GM12878 (cell line): Measurements from ENCODE around the gene C7orf33. TPM values are rescaled to one million over a fixed set of nuclear protein-coding genes. Genes with fewer than 3 reads are reported as not detected.

ENCODE experiments used
- ATAC-seq: fragments of 200-7000 bp; cut with Tn5 transposase; 3 replicates; pipeline ENCODE4 v1.9.1; 2020; ENCODE audit warnings: mild to moderate bottlenecking, moderate library complexity
- BruUV-seq: library from RNA; stranded (reverse); fragments of 400-500 nt; replicated peaks from 2 replicates; lab custom pipeline; 2021; lab: Mats Ljungman, UMichigan
- CTCF ChIA-PET: fragments of 300-600 bp; sonication (Branson Sonifier 250); formaldehyde crosslinking; extraction: SDS; loops from one replicate; lab custom pipeline; 2021; ENCODE audit warnings: inconsistent platforms; lab: Yijun Ruan, JAX
- POLR2A ChIA-PET: fragments of 350-600 bp; formaldehyde crosslinking; extraction: SDS; loops from one replicate; lab custom pipeline; 2021; ENCODE audit warnings: inconsistent platforms; lab: Charles Lee
- RAD21 ChIA-PET: fragments of 300-600 bp; sonication (Branson Sonifier 250); formaldehyde crosslinking; loops from one replicate; lab custom pipeline; 2023; ENCODE audit warnings: antibody characterized with exemption; ENCODE audit not compliant: unreplicated experiment; lab: Charles Lee
- SMC1A ChIA-PET: fragments of 300-600 bp; sonication (Branson Sonifier 250); formaldehyde crosslinking; loops from one replicate; lab custom pipeline; 2023; ENCODE audit not compliant: unreplicated experiment, uncharacterized antibody; lab: Charles Lee
- DNase-seq: peaks from one replicate; pipeline ENCODE4 v3.0.0-alpha.2; 2011; ENCODE audit warnings: low read depth, low spot score
- FAIRE-seq: peaks from 3 replicates; lab custom pipeline; 2011; peaks lifted over from hg19 to GRCh38; lab: Jason Lieb, UNC
- H2AFZ ChIP-seq: 2 replicates; pipeline ENCODE4 v1.6.0; 2011; ENCODE audit warnings: low read depth, low read length, control low read depth; ENCODE audit not compliant: control insufficient read depth
- H3K27ac ChIP-seq: 2 replicates; pipeline ENCODE4 v1.5.1; 2011; ENCODE audit warnings: control low read depth; ENCODE audit not compliant: control insufficient read depth, insufficient read depth
- H3K27me3 ChIP-seq, 2 experiments: replicated peaks in 1 of 2; 2 replicates each; pipeline versions ENCODE4 v1.6.0 to v1.6.1; 2011; ENCODE audit warnings: low read length in 1 of 2; ENCODE audit not compliant: control insufficient read depth in 2 of 2, insufficient read depth in 2 of 2
- H3K36me3 ChIP-seq, 2 experiments: 2 replicates each; pipeline ENCODE4 v1.5.1; 2011; ENCODE audit warnings: low read length in 1 of 2; ENCODE audit not compliant: control insufficient read depth in 2 of 2, insufficient read depth in 2 of 2
- H3K4me1 ChIP-seq: 2 replicates; pipeline ENCODE4 v1.6.1; 2011; ENCODE audit warnings: mild to moderate bottlenecking, low read length, moderate library complexity, mixed read lengths; ENCODE audit not compliant: control insufficient read depth, insufficient read depth
- H3K4me2 ChIP-seq: 2 replicates; pipeline ENCODE4 v1.6.0; 2011; ENCODE audit warnings: control low read depth; ENCODE audit not compliant: control insufficient read depth, insufficient read depth
- H3K4me3 ChIP-seq: fragments of 200-600 bp; sonication (generic); 2 replicates; pipeline ENCODE4 v1.5.1; 2016
- H3K79me2 ChIP-seq: 2 replicates; pipeline ENCODE4 v1.6.0; 2011; ENCODE audit warnings: low read length; ENCODE audit not compliant: control insufficient read depth, insufficient read depth
- H3K9ac ChIP-seq: 2 replicates; pipeline ENCODE4 v1.8.0; 2011; ENCODE audit warnings: low read length, control low read depth, mixed read lengths; ENCODE audit not compliant: control insufficient read depth, insufficient read depth
- H3K9me3 ChIP-seq: replicated peaks from 3 replicates; pipeline ENCODE4 v1.5.1; 2011; ENCODE audit warnings: mild to moderate bottlenecking, low read length; ENCODE audit not compliant: control insufficient read depth, insufficient read depth
- H4K20me1 ChIP-seq: 2 replicates; pipeline ENCODE4 v1.6.0; 2011; ENCODE audit not compliant: control insufficient read depth, insufficient read depth
- CBX5 ChIP-seq: sonication (generic); IDR thresholded peaks from 2 replicates; pipeline ENCODE4 v1.6.1; 2016; ENCODE audit warnings: low read depth, moderate library complexity, mild to moderate bottlenecking, inconsistent platforms
- CREM ChIP-seq: IDR thresholded peaks from 2 replicates; pipeline ENCODE4 v1.6.1; 2014; ENCODE audit warnings: antibody characterized with exemption, low read depth
- FOXM1 ChIP-seq: IDR thresholded peaks from 2 replicates; pipeline ENCODE4 v1.6.1; 2012; ENCODE audit warnings: low read depth, mild to moderate bottlenecking, inconsistent platforms, low read length, moderate library complexity
- GABPA ChIP-seq: IDR thresholded peaks from 2 replicates; pipeline ENCODE4 v1.6.1; 2014; ENCODE audit warnings: antibody characterized with exemption, low read depth, mild to moderate bottlenecking, inconsistent platforms
- HDAC6 ChIP-seq: fragments of 200-600 bp; sonication (generic); IDR thresholded peaks from one replicate; pipeline ENCODE4 v1.8.0; 2017; ENCODE audit warnings: antibody characterized with exemption; ENCODE audit not compliant: unreplicated experiment
- HDGF ChIP-seq: fragments of 450-650 bp; IDR thresholded peaks from 2 replicates; pipeline ENCODE4 v1.6.1; 2016; ENCODE audit warnings: antibody characterized with exemption
- KAT2A ChIP-seq: conservative IDR thresholded peaks from 2 replicates; pipeline ENCODE4 v1.6.1; 2011; ENCODE audit warnings: low read depth, low read length; ENCODE audit not compliant: control insufficient read depth
- MEF2B ChIP-seq: fragments of 450-650 bp; IDR thresholded peaks from 2 replicates; pipeline ENCODE4 v1.6.1; 2018; ENCODE audit warnings: mild to moderate bottlenecking, moderate library complexity; ENCODE audit not compliant: partially characterized antibody, poor library complexity, severe bottlenecking
- NBN ChIP-seq: fragments of 450-650 bp; IDR thresholded peaks from 2 replicates; pipeline ENCODE4 v1.6.1; 2016
- NR2F1 ChIP-seq: fragments of 450-650 bp; conservative IDR thresholded peaks from 2 replicates; pipeline ENCODE4 v1.6.1; 2017; ENCODE audit warnings: mild to moderate bottlenecking
- PAX8 ChIP-seq: fragments of 450-650 bp; IDR thresholded peaks from 2 replicates; pipeline ENCODE4 v1.6.1; 2017; ENCODE audit warnings: mild to moderate bottlenecking, moderate library complexity
- RAD51 ChIP-seq: fragments of 450-650 bp; IDR thresholded peaks from 2 replicates; pipeline ENCODE4 v1.6.1; 2016; ENCODE audit warnings: moderate library complexity, mild to moderate bottlenecking, inconsistent platforms
- SIX5 ChIP-seq: IDR thresholded peaks from 2 replicates; pipeline ENCODE4 v1.6.1; 2011; ENCODE audit warnings: mild to moderate bottlenecking, low read depth, low read length, moderate library complexity; ENCODE audit not compliant: severe bottlenecking
- SMAD5 ChIP-seq: IDR thresholded peaks from 2 replicates; pipeline ENCODE4 v1.6.1; 2016; ENCODE audit warnings: antibody characterized with exemption, low read depth
- TARDBP ChIP-seq: IDR thresholded peaks from 2 replicates; pipeline ENCODE4 v1.6.1; 2016; ENCODE audit warnings: borderline replicate concordance
- ZBTB4 ChIP-seq: fragments of 450-650 bp; formaldehyde crosslinking; IDR thresholded peaks from 2 replicates; pipeline ENCODE4 v1.4.0; 2022; ENCODE audit warnings: mild to moderate bottlenecking, moderate library complexity
- ZNF207 ChIP-seq: fragments of 450-650 bp; IDR thresholded peaks from 2 replicates; pipeline ENCODE4 v1.6.1; 2014; ENCODE audit warnings: antibody characterized with exemption, mild to moderate bottlenecking, borderline replicate concordance
- WGBS: methylation state at CpG from one replicate; pipeline ENCODE4 v1.1.6; 2016; ENCODE audit warnings: low lambda C conversion rate; ENCODE audit not compliant: insufficient replicate concordance, insufficient coverage; ENCODE audit errors: missing lambda C conversion rate; 5-methylcytosine and 5-hydroxymethylcytosine counted together
- in situ Hi-C: fragments of 300-500 bp; cut with MboI; formaldehyde crosslinking; loops from 9 replicates; pipeline ENCODE4 v1.14.3; 2018; ENCODE audit warnings: mixed read lengths
- intact Hi-C: fragments of 100-400 bp; cut with micrococcal nuclease; formaldehyde crosslinking; loops from one replicate; pipeline ENCODE4 v1.14.2; 2022; ENCODE audit not compliant: unreplicated experiment
- polyA plus RNA-seq, 11 experiments: library from polyadenylated mRNA; depleted of rRNA in 4 of 11; unstranded in 6 of 11; stranded (reverse) in 5 of 11; fragments of >200 nt; fragmentation: Nextera tagmentation in 4 of 11; fragmentation: Illumina TruSeq in 1 of 11; extraction: Ambion mirVana in 4 of 11; extraction: Trizol in 1 of 11; gene quantifications; 1 replicate in 1 of 11; 2 replicates in 10 of 11; pipeline versions ENCODE4 v1.2.1 to v1.2.3, GENCODE V29; 2011 to 2016; ENCODE audit warnings: inconsistent platforms in 2 of 11, missing spikeins in 2 of 11, low read depth in 1 of 11
- total RNA-seq, 4 experiments: library from RNA; depleted of rRNA in 3 of 4; stranded (reverse); fragments of >200 nt in 3 of 4; fragmentation: Illumina TruSeq in 1 of 4; extraction: Trizol in 1 of 4; gene quantifications; 2 replicates each; pipeline versions ENCODE4 v1.2.1 to v1.2.3, GENCODE V29; 2013 to 2021

C7orf33 gene
- total and polyA plus RNA-seq, 10 of the 15 experiments (the other 5 are each of a cell fraction or from before 2014, with no cell fraction given) = not detected

GRCh38 chr7:148662646-148663045 lies 72.1 kb downstream of the C7orf33 start:
- DNase-seq (no peak), ATAC-seq (no peak), FAIRE-seq (no peak)
- Histone ChIP-seq H3K27ac (no peak overlapping the region), H3K27me3 (no peaks in the 10 kb centered on the region), H3K9me3 (no peaks in the 10 kb centered on the region), H4K20me1 (no peaks in the 10 kb centered on the region), H3K4me1 (no peaks in the 10 kb centered on the region), H3K4me3 (no peak overlapping the region), H3K9ac (no peak overlapping the region), H3K79me2 (no peaks in the 10 kb centered on the region), H3K4me2 (no peak overlapping the region), H3K36me3 (no peaks in the 10 kb centered on the region), H2AFZ (no peak overlapping the region)
- intact Hi-C loops = no loop called here
- WGBS = 8% methylated on average over 3 of the region's 3 CpGs
- TF ChIP-seq NBN = no peak
- TF ChIP-seq NR2F1 = no peak
- TF ChIP-seq GABPA = no peak
- no peak for TF ChIP-seq CBX5
- no peak for TF ChIP-seq PAX8
- TF ChIP-seq HDGF = no peak
- in situ Hi-C loops = no loop called here
- no TSS peak for BruUV-seq
- ChIA-PET CTCF (interaction anchor here (1.0 kb wide), 1 partner anchor 23 kb away, joined by 3 read pairs; no protein-coding TSS in a partner anchor), SMC1A (no interaction called here), RAD21 (no interaction called here), POLR2A (no interaction called here)

- no peaks in the 10 kb centered on the region for H3K4me1 ChIP-seq
- ATAC-seq (no peak), FAIRE-seq (no peak), DNase-seq (no peak)
- ChIA-PET POLR2A (no interaction called here), CTCF (no interaction called here), RAD21 (no interaction called here), SMC1A (no interaction called here)
- H3K79me2 ChIP-seq = no peaks in the 10 kb centered on the region
- no peak overlapping the region for H2AFZ ChIP-seq
- no peaks in the 10 kb centered on the region for H3K9me3 ChIP-seq
- H3K9ac ChIP-seq = no peak overlapping the region
- no peaks in the 10 kb centered on the region for H4K20me1 ChIP-seq
- in situ Hi-C loops = no loop called here
- H3K27me3 ChIP-seq = no peaks in the 10 kb centered on the region
- no peak overlapping the region for H3K4me2 ChIP-seq
- no TSS peak for BruUV-seq
- intact Hi-C loops = no loop called here
- no peak overlapping the region for H3K4me3 ChIP-seq
- no peaks in the 10 kb centered on the region for H3K36me3 ChIP-seq
- no peak overlapping the region for H3K27ac ChIP-seq
- 19% methylated on average over 6 of the region's 6 CpGs for WGBS
- TF ChIP-seq KAT2A (no peak), CREM (no peak), ZNF207 (no peak), HDAC6 (no peak), MEF2B (no peak), FOXM1 (no peak), ZBTB4 (CRISPR knock-in tag) (no peak), TARDBP (no peak), SIX5 (no peak), RAD51 (no peak), SMAD5 (no peak)
Observed at GRCh38 chr7:148664324-148664723, 73.8 kb downstream of the C7orf33 start.
